ENCODE data around the gene ETHE1. TPM values are rescaled to one million over a fixed set of nuclear protein-coding genes. Genes with fewer than 3 reads are reported as not detected.

ETHE1 gene
- total RNA-seq, 4 donors from 2014 or later = 33.3 to 55.9 (median 52.3) TPM

DNA sequence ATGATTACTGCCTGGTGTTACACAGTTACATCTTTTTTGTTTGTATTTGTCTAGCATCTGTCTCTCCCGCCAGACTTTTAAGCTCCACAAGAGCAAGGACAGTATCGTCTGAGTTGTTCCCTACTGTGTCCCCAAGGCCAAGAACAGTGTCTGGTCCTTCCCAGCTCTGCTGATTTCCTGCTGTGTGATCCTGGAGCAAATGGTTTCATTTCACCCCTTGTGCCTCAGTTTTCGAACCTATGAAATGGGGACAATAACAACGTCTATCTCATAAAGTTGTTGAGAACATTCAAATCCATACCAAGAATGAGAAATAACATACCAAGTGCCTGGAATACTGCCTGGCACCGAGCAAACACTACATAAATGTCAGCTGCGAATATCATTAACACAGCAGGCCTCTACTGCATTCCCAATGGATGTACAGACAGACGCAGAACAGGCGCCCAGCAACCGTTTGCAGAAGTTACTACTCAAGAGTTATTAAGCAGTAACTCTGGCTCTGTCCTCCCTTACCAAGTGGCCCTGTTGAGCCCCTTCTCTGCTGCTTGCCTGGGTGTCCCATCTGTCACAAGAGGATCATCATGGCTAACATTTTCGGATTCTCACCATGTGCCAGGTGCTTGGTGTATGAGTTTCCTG lies 36.9 kb upstream of the ETHE1 start:
- TF ChIP-seq EP300 (IDR thresholded peaks at IDR 0.05) = no peak
- TF ChIP-seq, protein P1, sequence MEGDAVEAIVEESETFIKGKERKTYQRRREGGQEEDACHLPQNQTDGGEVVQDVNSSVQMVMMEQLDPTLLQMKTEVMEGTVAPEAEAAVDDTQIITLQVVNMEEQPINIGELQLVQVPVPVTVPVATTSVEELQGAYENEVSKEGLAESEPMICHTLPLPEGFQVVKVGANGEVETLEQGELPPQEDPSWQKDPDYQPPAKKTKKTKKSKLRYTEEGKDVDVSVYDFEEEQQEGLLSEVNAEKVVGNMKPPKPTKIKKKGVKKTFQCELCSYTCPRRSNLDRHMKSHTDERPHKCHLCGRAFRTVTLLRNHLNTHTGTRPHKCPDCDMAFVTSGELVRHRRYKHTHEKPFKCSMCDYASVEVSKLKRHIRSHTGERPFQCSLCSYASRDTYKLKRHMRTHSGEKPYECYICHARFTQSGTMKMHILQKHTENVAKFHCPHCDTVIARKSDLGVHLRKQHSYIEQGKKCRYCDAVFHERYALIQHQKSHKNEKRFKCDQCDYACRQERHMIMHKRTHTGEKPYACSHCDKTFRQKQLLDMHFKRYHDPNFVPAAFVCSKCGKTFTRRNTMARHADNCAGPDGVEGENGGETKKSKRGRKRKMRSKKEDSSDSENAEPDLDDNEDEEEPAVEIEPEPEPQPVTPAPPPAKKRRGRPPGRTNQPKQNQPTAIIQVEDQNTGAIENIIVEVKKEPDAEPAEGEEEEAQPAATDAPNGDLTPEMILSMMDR (IDR thresholded peaks at IDR 0.05) = no peak
- TF ChIP-seq POLR2A (IDR thresholded peaks at IDR 0.05) = no peak
- TF ChIP-seq POLR2AphosphoS5 (IDR thresholded peaks at IDR 0.05) = no peak
- no peak for ATAC-seq
- 78 to 81% methylated on average over 8 to 9 of the region's 10 CpGs for WGBS, 2 donors (ENCODE audit: low coverage in 1 of 2)
- Histone ChIP-seq H3K36me3 (peaks cover 0 to 35% of the 10 kb centered on the region in 2 donors), H3K4me1 (peaks cover 0 to 27% (median 0%) of the 10 kb centered on the region in 3 donors), H3K4me3 (no peak overlapping the region), H3K27me3 (no peaks in the 10 kb centered on the region), H3K9me3 (no peaks in the 10 kb centered on the region), H3K27ac (peak overlapping the region in 1 of 4 donors; percentile 71)

DNA sequence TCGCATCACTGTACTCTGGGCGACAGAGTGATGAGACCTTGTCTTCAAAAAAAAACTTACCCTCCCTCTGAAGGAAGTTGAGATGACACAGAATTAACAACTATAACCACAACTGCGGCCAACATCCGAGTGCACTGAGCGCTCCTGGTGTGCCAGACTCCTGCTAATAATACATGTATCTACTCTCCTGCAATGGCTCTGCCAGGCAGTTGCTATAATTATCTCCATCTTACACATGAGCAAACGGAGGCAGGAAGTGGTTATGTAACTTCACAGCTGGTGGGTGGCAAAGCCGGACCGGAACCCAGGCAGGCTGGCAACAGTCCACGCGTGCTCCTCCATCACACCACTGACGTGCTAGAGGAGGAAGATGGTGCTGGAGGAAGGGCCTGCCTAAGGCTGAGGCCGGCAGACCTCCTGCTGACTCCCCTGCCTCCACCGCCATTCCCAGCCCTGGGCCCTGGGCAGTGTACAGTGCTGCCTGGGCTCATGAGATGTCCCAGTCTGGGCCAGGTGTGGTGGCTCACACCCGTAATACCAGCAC lies 35.8 kb upstream of the ETHE1 start:
- peak; percentile 37 for TF ChIP-seq POLR2AphosphoS5 (IDR thresholded peaks at IDR 0.05)
- TF ChIP-seq, protein P1 (IDR thresholded peaks at IDR 0.05) = no peak
- peak; percentile 80 for ATAC-seq
- H3K4me1 ChIP-seq = peaks cover 0 to 27% (median 0%) of the 10 kb centered on the region in 3 donors
- H3K27ac ChIP-seq = peak overlapping the region in 3 of 4 donors; percentile 63 to 71 (median 64)
- no peaks in the 10 kb centered on the region for H3K9me3 ChIP-seq
- WGBS, 2 donors (ENCODE audit: low coverage in 1 of 2) = 43 to 60% methylated on average over 5 to 7 of the region's 14 CpGs
- no peak overlapping the region for H3K4me3 ChIP-seq
- peaks cover 0 to 44% of the 10 kb centered on the region in 2 donors for H3K36me3 ChIP-seq
- H3K27me3 ChIP-seq = no peaks in the 10 kb centered on the region

DNA sequence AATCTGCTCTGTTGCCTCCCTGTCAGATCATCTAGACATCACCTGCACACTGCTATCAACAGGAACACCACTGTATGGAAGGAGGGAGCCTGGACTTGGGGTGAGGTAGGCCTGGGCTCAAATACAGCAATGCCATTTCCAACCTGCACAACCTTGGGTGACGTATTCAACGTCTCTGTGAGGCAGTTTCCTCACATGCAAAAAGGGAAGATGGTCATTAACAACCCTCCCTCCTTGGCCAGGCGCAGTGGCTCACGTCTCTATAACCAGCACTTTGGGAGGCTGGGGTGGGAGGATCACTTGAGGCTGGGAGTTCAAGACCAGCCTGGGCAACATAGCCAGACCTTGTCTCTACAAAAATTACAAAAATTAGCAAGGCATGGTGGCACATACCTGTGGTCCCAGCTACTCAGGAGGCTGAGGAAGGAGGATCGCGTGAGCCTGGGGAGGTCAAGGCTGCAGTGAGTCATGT lies 35.3 kb upstream of the ETHE1 start:
- Histone ChIP-seq H3K27me3 (no peaks in the 10 kb centered on the region), H3K27ac (peak overlapping the region in 3 of 4 donors; percentile 63 to 71 (median 64)), H3K4me3 (no peak overlapping the region), H3K36me3 (peaks cover 0 to 48% of the 10 kb centered on the region in 2 donors), H3K4me1 (peaks cover 0 to 27% (median 0%) of the 10 kb centered on the region in 3 donors), H3K9me3 (no peaks in the 10 kb centered on the region)
- no peak for TF ChIP-seq POLR2AphosphoS5 (IDR thresholded peaks at IDR 0.05)
- no peak for TF ChIP-seq POLR2A (IDR thresholded peaks at IDR 0.05)
- TF ChIP-seq, protein P1 (IDR thresholded peaks at IDR 0.05) = no peak
- TF ChIP-seq EP300 (IDR thresholded peaks at IDR 0.05) = no peak
- ATAC-seq = no peak
- 67 to 79% methylated on average over 2 to 4 of the region's 6 CpGs for WGBS, 2 donors (ENCODE audit: low coverage in 1 of 2)

DNA sequence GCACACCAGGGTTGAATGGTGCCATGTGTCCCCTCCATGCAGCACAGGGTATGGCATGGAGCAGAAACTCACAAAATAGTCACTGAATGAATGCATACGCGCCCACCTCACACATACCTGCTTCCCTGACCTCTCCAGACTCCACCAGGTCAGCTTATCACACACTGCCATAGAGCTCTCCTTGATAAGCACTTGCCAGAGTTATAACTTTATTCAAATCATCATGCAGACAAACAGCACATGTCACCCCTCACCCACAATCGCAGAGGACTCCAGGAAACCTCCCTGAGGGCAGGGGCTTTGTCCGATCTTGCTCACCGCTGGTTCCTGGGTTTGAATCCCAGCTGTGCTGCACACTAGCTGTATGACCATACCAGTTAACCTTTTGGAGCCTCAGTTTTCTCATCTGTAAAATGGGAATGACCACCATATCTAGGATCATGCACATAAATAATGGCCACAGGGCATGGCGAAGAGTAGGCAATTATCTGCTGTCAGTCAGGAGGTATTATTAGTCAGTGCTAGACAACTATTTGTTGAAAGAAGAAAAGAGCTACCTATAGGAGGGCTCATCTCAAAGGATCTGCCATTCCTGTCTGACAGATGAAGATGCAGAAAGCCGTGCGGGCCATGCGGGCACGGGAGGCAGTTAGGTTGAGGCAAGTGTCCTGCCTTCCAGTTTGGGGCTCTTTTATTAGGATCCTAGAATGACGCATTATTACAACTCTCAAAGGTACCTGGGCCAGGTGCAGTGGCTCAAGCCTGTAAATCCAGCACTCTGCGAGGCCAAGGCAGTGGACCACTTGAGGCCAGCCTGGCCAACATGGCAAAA lies 34.4 kb upstream of the ETHE1 start:
- 85 to 96% methylated on average over 9 to 12 of the region's 12 CpGs for WGBS, 2 donors (ENCODE audit: low coverage in 1 of 2)
- TF ChIP-seq EP300 (IDR thresholded peaks at IDR 0.05) (no peak), POLR2AphosphoS5 (IDR thresholded peaks at IDR 0.05) (no peak), POLR2A (IDR thresholded peaks at IDR 0.05) (no peak)
- TF ChIP-seq, protein P1 (IDR thresholded peaks at IDR 0.05) = no peak

More for the DNA sequence above, 34.4 kb upstream of the ETHE1 start:
- Histone ChIP-seq H3K4me3 (no peak overlapping the region), H3K9me3 (no peaks in the 10 kb centered on the region), H3K27ac (peak overlapping the region in 1 of 4 donors; percentile 71), H3K36me3 (peaks cover 0 to 56% of the 10 kb centered on the region in 2 donors), H3K27me3 (no peaks in the 10 kb centered on the region), H3K4me1 (peaks cover 0 to 27% (median 0%) of the 10 kb centered on the region in 3 donors)
- ATAC-seq = no peak
